8988T (cell line): Measurements from ENCODE around the gene MEI1.
A peak's percentile ranks its signal among the peaks of the same experiment; 100 is the strongest.
"Not testable (repeated sequence)": the region's sequence is repeated elsewhere in the genome, so short reads cannot be mapped to it uniquely, and the experiment has no call there.

Experiments used
- DNase-seq: peaks from one replicate; pipeline ENCODE4 v3.0.0; 2011

The MEI1 gene

GRCh38 chr22:41823797-41824196, 124.5 kb downstream of the MEI1 start:
- DNase-seq = no peak

GRCh38 chr22:41825376-41825775, 126.1 kb downstream of the MEI1 start:
- no peak for DNase-seq

DNA sequence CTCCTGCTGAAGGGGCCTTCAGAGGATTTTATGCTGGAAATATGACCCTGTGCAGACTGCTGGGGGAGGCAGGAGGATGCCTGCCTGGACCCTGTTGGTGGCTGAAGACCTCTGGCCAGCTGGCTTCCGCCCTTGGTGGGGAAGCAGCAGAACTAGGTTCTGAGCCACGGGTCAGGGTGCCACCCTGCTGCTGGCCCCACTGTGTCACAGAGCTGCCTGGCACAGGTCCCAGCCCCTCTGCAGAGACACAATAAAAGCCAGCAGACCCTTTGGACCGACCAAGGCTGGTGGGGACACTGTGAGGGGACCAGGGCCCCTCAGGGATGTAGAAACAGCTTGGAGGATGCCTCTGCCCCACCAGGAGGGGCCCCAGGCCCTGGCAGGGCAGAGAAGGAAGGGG, 126.7 kb downstream of the MEI1 start:
- DNase-seq = no peak

GRCh38 chr22:41826430-41827383, 127.4 kb downstream of the MEI1 start:
- no peak for DNase-seq

DNA sequence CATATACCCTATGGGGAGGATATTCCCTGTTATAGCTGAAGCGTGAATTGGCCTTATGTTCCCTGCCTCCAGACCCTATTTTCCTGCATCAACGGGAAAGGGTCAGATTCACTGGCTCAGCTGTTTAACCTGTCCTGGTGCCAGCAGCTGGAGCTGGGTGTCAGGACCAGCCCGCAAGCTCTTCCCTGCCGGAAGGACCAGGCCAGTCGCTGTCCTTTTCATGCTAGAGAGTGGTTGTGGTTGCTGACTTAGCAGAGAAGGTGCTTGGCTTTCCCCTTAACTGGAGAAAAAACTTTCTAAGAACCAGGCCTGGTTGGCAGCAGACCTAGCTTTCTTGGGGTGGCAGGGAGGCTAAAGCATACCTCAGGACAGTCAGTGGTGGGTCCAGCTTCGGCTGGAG, 128.4 kb downstream of the MEI1 start:
- DNase-seq = no peak

DNA sequence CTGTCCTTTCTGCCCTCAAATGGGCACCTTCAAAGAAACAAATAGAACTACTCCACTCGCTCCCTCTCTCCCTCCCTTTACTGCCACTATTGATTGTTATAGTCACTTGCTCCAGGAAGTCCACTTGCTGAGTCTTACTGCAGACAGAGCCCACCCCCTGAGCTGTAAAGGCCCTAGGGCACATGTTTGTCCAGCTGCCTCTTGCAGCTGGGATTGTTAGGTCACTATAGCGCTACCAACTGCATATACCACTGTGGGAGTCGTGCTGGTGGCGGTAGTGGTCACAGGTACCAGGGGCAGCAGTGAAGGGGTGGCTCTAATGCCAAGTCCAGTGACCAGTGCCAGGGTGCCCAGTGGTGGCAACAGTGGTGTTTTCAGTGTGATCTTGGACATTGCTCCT, 129.2 kb downstream of the MEI1 start:
- no peak for DNase-seq

- DNase-seq = no peak
These were observed 130.9 kb downstream of the MEI1 start for GRCh38 chr22:41830174-41830573.

DNA sequence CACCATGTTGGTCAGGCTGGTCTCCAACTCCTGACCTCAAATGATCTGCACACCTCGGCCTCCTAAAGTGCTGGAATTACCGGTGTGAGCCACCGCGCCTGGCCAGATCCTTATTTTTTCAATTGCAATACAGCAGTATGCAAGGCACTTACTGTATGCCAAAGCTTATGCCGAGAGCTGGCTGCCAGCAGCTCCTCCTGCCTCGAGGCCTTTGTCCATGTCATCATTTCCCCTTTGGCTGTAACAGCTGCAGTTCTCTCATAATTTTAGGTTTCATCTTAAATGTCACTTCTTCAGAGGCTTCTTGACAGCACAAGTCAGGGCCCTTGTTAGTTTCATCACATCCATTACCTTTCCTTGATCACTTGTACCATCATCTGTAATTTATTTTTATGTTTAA, 132.1 kb downstream of the MEI1 start:
- DNase-seq = no peak

GRCh38 chr22:41831828-41832552, 132.7 kb downstream of the MEI1 start:
- no peak for DNase-seq

- peak; percentile 78 for DNase-seq
These were observed 133.5 kb downstream of the MEI1 start, which contains the start of gene SREBF2 for GRCh38 chr22:41832553-41833368. TSS of gene SREBF2 (plus strand) at chr22:41833105. CDS start at chr22:41833271, 166 bp downstream.

GRCh38 chr22:41833369-41834004, 134.2 kb downstream of the MEI1 start:
- no peak for DNase-seq

- no peak for DNase-seq
These were observed 135.0 kb downstream of the MEI1 start for GRCh38 chr22:41834005-41834944.

DNA sequence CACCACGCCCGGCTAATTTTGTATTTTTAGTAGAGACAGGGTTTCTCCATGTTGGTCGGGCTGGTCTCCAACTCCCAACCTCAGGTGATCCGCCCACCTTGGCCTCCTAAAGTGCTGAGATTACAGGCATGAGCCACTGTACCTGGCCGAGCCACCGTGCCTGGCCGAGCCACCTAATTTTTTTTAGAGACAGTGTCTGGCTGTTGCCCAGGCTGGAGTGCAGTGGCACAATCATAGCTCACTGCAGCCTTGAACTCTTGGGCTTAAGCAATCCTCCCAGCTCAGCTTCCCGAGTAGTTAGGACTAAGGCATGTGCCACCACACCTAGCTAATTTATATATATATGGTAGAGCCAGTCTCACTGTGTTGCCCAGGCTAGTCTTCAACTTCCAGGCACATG, 136.2 kb downstream of the MEI1 start:
- not testable (repeated sequence) for DNase-seq

DNA sequence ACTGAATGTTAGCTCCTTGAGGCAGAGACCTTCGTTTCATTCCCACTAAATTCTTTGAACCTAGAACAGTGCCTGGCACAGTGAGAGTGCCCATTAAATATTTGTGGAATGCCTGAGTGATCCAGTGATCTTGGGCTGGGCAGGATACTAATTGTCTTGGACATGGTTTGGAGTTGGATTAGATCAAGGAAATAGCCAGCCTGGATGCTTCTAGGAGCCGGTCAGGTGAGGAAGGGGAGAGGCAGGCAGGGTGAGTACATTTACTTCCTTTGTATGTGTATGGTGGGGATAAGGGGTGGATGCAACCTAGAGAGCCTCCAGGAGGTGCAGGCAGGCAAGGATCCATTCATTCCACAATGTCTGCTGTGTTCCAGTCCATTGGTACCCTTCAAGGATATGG, 137.2 kb downstream of the MEI1 start:
- DNase-seq = no peak

DNA sequence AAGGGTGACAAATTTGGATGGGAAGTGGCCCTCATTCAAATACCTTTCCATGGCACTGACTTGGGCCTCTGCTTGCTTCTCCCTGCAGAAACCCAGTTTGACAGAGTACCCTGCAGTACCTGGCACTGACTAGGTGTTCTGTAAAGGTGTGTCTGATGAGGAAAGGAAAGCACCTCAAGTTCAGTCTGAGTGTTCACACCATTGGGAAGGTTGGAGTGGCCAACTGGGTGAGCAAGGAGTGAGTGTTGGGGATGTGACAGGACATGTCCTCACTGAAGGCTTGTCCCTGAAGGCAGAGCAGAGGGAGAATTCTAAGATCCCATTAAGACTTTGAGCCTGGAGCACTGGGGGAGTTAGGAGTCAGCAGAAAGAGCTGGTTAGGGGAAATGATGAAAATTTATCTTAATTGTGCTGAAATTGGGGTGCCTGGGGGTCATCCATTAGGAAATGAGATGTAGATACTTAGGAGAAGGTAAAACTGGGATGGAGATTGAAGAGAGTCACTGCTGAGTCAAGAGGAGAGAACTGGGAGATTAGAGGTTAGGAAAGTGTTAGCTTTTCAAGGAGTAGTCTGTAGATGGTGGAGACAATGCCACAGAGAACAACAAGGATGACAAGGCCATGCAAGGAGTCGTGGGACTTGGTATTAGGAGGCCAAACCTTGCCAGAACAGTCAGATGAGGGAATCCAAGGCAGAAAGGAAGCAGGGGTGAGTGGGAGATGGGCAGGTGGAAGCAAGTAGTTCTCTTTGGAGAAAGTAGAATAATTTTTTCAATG, 139.7 kb downstream of the MEI1 start:
- DNase-seq = no peak

DNA sequence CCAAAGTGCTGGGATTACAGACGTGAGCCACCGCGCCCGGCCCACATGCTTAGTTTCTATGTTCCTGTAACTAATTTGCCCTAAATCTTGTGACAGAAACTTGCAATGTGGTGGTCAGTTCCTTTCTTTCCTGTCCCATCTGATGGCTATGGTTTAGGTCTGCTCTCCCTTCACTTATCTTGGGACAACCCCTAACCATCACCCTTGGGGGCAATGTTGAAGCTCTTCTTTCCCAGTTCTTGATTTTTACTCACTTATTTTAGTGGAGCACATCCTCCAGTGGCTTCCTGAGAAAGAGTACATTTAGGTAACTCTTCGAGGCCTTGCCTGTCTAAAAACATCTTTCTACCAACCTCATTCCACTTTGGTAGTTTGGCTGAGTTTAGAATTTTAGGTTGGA, 140.9 kb downstream of the MEI1 start:
- no peak for DNase-seq

- DNase-seq = no peak
These were observed 141.9 kb downstream of the MEI1 start for GRCh38 chr22:41841085-41841712.

DNA sequence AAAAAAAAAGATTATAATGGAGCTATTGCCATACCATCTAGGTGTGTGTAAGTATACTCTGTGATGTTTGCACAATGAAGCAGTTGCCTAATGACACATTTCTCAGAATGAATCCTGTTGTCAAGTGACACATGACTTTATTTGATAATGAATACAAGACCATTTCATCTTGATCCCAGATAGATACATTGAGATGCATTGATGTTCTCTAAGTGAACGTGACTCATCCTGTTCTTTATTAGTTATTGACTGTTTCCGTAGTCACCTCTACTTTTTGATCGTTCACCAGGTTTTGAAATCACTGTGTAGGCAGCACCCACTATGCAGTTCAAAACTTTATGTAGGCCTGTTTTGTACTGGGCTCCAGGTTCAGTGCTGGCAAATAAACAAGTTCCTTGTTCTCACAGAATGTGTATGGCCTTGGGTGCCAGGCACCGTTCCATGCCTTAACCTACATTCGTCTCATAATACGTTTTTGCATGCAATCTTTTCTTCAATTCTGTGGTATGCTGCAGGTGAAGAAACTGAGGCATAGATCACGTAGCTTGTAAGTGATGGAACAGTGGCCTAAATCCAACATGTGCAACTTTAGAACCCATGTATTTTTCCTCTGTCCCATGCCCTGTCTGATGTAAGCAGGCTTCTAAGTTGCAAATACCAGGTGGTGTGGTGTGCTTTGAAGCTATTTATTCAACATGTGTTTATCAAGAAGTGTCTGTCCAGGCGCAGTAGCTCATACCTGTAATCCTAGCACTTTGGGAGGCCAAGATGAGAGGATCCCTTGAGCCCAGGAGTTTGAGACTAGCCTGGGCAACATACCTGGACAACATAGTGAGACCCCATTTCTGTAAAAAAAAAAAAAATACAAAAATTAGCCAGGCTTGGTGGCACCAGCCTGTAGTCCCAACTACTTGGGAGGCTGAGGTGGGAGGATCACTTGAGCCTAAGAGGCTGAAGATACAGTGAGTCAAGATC, 144.0 kb downstream of the MEI1 start:
- DNase-seq = no peak

- DNase-seq = no peak
These were observed 144.7 kb downstream of the MEI1 start for GRCh38 chr22:41844036-41844435.
